ENCODE measurements around the gene PER2. TPM values are rescaled to one million over a fixed set of nuclear protein-coding genes. Genes with fewer than 3 reads are reported as not detected.

Gene PER2
- total and polyA plus RNA-seq, 2 of the 13 experiments (the other 11 are each of a cell fraction or from before 2014, with no cell fraction given) = 5.1 to 9.4 TPM

DNA sequence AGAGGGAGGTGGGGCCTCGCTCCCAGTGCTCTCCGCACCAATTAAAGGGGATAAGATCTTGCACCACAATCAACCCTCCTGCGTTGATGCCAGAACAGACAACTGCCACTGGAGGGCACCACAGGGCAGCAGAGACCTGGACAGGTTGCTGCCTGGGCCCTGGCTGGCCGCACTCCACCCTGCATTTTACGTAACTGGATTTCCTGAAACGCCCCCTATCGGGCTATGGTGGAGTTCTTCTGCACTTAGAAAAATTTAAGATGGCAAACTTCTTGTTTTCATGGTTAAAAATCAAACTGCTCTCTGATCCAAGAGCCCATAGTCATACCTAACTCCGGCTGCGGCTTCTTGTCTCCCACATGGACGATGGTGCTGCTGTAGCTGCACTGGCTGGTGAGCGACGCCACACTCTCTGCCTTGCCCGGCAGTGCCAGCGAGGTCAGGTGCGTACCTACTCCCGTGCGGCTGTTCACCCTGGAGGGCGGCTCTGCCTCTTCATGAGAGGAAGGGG, 31.8 kb downstream of the PER2 start (continued):
- TF ChIP-seq, protein P1, sequence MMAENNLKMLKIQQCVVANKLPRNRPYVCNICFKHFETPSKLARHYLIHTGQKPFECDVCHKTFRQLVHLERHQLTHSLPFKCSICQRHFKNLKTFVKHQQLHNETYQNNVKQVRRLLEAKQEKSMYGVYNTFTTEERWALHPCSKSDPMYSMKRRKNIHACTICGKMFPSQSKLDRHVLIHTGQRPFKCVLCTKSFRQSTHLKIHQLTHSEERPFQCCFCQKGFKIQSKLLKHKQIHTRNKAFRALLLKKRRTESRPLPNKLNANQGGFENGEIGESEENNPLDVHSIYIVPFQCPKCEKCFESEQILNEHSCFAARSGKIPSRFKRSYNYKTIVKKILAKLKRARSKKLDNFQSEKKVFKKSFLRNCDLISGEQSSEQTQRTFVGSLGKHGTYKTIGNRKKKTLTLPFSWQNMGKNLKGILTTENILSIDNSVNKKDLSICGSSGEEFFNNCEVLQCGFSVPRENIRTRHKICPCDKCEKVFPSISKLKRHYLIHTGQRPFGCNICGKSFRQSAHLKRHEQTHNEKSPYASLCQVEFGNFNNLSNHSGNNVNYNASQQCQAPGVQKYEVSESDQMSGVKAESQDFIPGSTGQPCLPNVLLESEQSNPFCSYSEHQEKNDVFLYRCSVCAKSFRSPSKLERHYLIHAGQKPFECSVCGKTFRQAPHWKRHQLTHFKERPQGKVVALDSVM (CRISPR knock-in tag; IDR thresholded peaks at IDR 0.05) = no peak
- 0 out of 2 replicates have a peak, but pooled peaks have one; percentile 56 for TF ChIP-seq ZNF720 (CRISPR knock-in tag; IDR thresholded peaks at IDR 0.05)
- TF ChIP-seq, protein P2, sequence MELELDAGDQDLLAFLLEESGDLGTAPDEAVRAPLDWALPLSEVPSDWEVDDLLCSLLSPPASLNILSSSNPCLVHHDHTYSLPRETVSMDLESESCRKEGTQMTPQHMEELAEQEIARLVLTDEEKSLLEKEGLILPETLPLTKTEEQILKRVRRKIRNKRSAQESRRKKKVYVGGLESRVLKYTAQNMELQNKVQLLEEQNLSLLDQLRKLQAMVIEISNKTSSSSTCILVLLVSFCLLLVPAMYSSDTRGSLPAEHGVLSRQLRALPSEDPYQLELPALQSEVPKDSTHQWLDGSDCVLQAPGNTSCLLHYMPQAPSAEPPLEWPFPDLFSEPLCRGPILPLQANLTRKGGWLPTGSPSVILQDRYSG (CRISPR knock-in tag; IDR thresholded peaks at IDR 0.05) = no peak
- peak; percentile 32; the same call in 1 of the 2 replicates for TF ChIP-seq SIX1 (CRISPR knock-in tag; IDR thresholded peaks at IDR 0.05; ENCODE audit: borderline replicate concordance)
- TF ChIP-seq HCFC1 (IDR thresholded peaks at IDR 0.05; ENCODE audit: low read depth, low read length) = no peak
- TF ChIP-seq SRSF4 (IDR thresholded peaks at IDR 0.05; ENCODE audit: low read depth, low read length, poor library complexity, severe bottlenecking) = no peak

DNA sequence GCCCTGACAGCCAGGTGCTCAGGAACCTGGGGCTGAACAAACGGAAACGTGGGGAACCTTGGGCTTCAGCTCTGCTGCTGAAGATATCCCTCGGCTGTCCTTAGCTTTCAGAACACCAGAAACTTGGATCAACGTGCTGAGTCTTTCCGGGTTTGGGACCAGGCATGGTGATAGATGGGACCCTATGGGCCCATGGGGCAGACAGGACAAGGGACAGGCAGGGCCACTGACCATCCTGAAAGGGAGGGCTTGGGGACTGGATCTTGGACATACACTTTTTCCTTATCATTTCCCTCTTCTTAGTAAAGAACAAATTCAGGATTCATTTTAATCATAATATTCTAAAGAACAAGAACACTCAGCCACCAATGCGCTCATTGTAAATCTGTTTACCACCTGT, 32.3 kb downstream of the PER2 start:
- FAIRE-seq = no peak
- POLR2A ChIA-PET = no interaction called here
- in situ Hi-C loops (cut with HindIII; ENCODE audit: extremely low pct_ligation_motif_present, low pct_unique_long_range_greater_than_20kb) = no loop called here
- no peak for TF ChIP-seq ESRRA (CRISPR knock-in tag; IDR thresholded peaks at IDR 0.05; ENCODE audit: low read depth)
- no peak for TF ChIP-seq ZNF138 (CRISPR knock-in tag; IDR thresholded peaks at IDR 0.05; ENCODE audit: low read depth)
- TF ChIP-seq, protein P3, sequence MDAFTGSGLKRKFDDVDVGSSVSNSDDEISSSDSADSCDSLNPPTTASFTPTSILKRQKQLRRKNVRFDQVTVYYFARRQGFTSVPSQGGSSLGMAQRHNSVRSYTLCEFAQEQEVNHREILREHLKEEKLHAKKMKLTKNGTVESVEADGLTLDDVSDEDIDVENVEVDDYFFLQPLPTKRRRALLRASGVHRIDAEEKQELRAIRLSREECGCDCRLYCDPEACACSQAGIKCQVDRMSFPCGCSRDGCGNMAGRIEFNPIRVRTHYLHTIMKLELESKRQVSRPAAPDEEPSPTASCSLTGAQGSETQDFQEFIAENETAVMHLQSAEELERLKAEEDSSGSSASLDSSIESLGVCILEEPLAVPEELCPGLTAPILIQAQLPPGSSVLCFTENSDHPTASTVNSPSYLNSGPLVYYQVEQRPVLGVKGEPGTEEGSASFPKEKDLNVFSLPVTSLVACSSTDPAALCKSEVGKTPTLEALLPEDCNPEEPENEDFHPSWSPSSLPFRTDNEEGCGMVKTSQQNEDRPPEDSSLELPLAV (CRISPR knock-in tag; conservative IDR thresholded peaks at IDR 0.05; ENCODE audit: low read depth) = no peak
- TF ChIP-seq, protein P4, sequence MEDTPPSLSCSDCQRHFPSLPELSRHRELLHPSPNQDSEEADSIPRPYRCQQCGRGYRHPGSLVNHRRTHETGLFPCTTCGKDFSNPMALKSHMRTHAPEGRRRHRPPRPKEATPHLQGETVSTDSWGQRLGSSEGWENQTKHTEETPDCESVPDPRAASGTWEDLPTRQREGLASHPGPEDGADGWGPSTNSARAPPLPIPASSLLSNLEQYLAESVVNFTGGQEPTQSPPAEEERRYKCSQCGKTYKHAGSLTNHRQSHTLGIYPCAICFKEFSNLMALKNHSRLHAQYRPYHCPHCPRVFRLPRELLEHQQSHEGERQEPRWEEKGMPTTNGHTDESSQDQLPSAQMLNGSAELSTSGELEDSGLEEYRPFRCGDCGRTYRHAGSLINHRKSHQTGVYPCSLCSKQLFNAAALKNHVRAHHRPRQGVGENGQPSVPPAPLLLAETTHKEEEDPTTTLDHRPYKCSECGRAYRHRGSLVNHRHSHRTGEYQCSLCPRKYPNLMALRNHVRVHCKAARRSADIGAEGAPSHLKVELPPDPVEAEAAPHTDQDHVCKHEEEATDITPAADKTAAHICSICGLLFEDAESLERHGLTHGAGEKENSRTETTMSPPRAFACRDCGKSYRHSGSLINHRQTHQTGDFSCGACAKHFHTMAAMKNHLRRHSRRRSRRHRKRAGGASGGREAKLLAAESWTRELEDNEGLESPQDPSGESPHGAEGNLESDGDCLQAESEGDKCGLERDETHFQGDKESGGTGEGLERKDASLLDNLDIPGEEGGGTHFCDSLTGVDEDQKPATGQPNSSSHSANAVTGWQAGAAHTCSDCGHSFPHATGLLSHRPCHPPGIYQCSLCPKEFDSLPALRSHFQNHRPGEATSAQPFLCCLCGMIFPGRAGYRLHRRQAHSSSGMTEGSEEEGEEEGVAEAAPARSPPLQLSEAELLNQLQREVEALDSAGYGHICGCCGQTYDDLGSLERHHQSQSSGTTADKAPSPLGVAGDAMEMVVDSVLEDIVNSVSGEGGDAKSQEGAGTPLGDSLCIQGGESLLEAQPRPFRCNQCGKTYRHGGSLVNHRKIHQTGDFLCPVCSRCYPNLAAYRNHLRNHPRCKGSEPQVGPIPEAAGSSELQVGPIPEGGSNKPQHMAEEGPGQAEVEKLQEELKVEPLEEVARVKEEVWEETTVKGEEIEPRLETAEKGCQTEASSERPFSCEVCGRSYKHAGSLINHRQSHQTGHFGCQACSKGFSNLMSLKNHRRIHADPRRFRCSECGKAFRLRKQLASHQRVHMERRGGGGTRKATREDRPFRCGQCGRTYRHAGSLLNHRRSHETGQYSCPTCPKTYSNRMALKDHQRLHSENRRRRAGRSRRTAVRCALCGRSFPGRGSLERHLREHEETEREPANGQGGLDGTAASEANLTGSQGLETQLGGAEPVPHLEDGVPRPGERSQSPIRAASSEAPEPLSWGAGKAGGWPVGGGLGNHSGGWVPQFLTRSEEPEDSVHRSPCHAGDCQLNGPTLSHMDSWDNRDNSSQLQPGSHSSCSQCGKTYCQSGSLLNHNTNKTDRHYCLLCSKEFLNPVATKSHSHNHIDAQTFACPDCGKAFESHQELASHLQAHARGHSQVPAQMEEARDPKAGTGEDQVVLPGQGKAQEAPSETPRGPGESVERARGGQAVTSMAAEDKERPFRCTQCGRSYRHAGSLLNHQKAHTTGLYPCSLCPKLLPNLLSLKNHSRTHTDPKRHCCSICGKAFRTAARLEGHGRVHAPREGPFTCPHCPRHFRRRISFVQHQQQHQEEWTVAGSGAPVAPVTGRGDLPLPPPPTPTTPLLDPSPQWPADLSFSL (CRISPR knock-in tag; IDR thresholded peaks at IDR 0.05) = no peak

More for the DNA sequence above, 32.3 kb downstream of the PER2 start:
- H4K20me1 ChIP-seq (ENCODE audit: insufficient read depth, low read length) = no peaks in the 10 kb centered on the region
- no peak overlapping the region for H2AFZ ChIP-seq (ENCODE audit: low read length)
- H3K79me2 ChIP-seq (ENCODE audit: insufficient read depth, low read length) = no peaks in the 10 kb centered on the region
- H3K4me3 ChIP-seq (replicated peaks in 1 of 3; ENCODE audit: insufficient read depth in 1 of 3, low read depth in 2 of 3, low read length in 3 of 3) = no peak overlapping the region
- peaks cover 21% of the 10 kb centered on the region for H3K4me1 ChIP-seq (ENCODE audit: insufficient read depth, low read length)
- peaks cover 42 to 81% of the 10 kb centered on the region in 2 experiments for H3K36me3 ChIP-seq (replicated peaks in 1 of 2; ENCODE audit: control insufficient read depth in 1 of 2, insufficient read depth in 2 of 2, low read length in 2 of 2)
- no peak overlapping the region for H3K4me2 ChIP-seq (ENCODE audit: low read depth, low read length)
- ATAC-seq (no peak), DNase-seq (ENCODE audit: low spot score) (no peak)
- no peaks in the 10 kb centered on the region for H3K27me3 ChIP-seq (ENCODE audit: control insufficient read depth in 1 of 2, insufficient read depth in 2 of 2, low read length in 2 of 2)
- intact Hi-C loops (cut with micrococcal nuclease; ENCODE audit: unreplicated experiment) = loop anchor here (1.0 to 2.0 kb wide), 2 partner anchors 49 to 95 kb away; no protein-coding TSS in a partner anchor
- 90% methylated on average over 5 of the region's 6 CpGs for WGBS (ENCODE audit: low lambda C conversion rate)
- no peaks in the 10 kb centered on the region for H3K9me3 ChIP-seq (ENCODE audit: low read length)
- no TSS peak for BruUV-seq (replicated peaks)
- no peak overlapping the region for H3K27ac ChIP-seq (ENCODE audit: extremely low read length, insufficient read depth, low read length)
- H3K9ac ChIP-seq (ENCODE audit: insufficient read depth, low read depth, low read length) = no peak overlapping the region
- CTCF ChIA-PET (ENCODE audit: low intra/inter-chr PET ratio, low total read pairs) = interaction anchor here (1.0 to 2.5 kb wide), 7 partner anchors 9 to 398 kb away, joined by 3 to 24 read pairs (median 7); no protein-coding TSS in a partner anchor
